HCT116 (cell line): Measurements from ENCODE around the gene MORN1.

ENCODE experiments used
- CTCF ChIP-seq, 3 experiments: fragments of 200-600 bp in 1 of 3; sonication (generic) in 1 of 3; IDR thresholded peaks in 2 of 3; conservative IDR thresholded peaks in 1 of 3; 2 replicates each; pipeline ENCODE4 v1.5.1; 2012 to 2017; ENCODE audit warnings: low read depth in 2 of 3, low read length in 2 of 3, antibody characterized with exemption in 1 of 3, borderline replicate concordance in 1 of 3, control low read depth in 1 of 3, mild to moderate bottlenecking in 1 of 3, mixed read lengths in 1 of 3, mixed run types in 1 of 3, moderate library complexity in 1 of 3; ENCODE audit not compliant: insufficient read depth in 1 of 3
- REST ChIP-seq: IDR thresholded peaks from 2 replicates; pipeline ENCODE4 v1.6.1; 2012; ENCODE audit warnings: low read depth

GRCh38 chr1:2299131-2299627, 92.2 kb downstream of the MORN1 start:
- TF ChIP-seq CTCF (IDR thresholded peaks at IDR 0.05 in 2 of 3, conservative IDR thresholded peaks at IDR 0.05 in 1 of 3; ENCODE audit: borderline replicate concordance in 1 of 3, insufficient read depth in 1 of 3, low read depth in 2 of 3, low read length in 2 of 3): no peak
- TF ChIP-seq REST: no peak
